ENCODE data around the gene TTC19.
"Not testable (repeated sequence)": the region's sequence is repeated elsewhere in the genome, so short reads cannot be mapped to it uniquely, and the experiment has no call there.

The TTC19 gene

DNA sequence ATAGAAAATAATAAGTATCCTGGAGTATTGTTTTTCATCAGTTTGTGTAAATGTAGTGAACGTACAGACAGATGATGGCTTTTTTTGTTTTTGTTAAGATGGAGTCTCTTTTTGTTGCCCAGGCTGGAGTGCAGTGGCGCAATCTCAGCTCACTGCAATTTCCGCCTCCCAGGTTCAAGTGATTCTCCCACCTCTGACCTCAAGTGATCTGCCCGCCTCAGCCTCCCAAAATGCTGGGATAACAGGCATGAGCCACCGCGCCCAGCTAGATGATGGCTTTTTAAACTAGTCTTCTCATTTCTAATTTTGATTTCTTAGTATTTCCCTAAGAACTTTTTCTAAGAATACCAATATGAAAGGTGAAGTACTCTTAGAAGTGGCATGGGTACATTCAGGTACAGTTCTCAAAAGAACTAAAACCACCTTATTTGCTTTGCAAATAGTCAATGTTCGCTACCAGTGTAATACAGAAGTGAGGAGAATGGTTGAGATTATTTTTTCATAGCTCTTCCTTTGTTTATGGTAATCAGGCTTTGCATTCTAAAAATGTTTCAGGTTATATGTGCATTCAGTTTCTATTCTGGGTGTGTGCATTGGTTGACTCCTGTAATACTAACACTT, 34.2 kb downstream of the TTC19 start:
- DNase-seq, result no peak

DNA sequence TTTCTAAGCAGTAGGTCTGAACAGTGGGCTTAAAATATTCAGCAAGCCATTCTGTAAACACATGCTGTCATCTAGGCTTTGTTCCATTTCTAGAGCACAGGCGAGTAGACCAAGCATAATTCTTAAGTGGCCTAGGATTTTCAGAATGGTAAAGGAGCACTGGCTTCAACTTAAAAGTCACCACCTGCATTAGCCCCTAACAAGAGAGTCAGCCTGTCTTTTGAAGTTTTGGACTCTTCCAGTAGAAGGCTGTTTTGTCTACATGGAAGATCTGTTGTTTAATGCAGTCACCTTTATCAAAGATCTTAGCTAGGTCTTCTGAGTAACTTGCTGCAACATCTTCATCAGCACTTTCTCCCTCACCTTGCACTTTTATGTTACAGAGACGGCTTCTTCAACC, 36.6 kb downstream of the TTC19 start:
- no peak for DNase-seq

DNA sequence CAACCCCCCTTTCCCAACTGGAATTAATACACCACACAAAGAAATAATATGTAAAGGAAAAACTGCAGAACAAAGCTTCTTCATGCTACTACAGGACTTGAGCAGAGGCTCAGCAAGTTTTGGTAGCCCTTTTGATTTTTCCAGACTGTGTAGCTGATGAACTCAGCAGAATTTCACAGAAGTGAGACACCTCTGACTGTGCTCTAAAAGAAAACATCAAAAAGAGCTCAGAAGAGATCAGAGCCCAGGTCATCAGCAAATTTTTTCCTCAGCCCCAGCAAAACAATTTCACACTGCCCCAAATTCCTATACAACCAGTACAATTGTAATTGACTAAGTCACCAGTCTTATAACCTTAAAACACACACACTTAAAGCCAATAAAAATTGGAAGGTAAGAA, 38.0 kb downstream of the TTC19 start:
- no peak for DNase-seq

DNA sequence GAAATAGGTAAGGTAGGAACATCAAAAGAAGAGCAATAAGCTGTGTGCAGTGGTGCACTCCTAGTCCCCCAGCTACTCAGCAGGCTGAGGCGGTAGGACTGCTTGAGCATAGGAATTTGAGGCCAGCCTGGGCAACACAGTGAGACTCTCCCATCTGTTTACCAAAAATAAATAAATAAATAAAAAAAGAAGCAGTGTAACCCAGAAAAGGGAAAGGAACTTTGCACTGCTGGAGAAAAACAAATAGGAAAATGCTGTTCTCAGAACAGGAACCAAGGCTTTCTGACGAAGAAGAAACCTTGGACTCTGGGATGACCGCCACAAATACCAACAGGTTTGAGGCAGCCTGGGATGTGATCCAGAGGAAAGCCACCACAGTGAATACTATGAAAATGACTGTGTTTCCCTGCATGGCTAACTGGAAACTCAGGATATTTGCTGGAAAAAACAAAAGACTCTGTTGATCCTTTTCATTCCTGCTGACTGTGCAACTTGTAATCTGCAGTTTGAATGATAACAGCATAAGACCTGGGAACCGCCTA, 41.2 kb downstream of the TTC19 start:
- no peak for DNase-seq

DNA sequence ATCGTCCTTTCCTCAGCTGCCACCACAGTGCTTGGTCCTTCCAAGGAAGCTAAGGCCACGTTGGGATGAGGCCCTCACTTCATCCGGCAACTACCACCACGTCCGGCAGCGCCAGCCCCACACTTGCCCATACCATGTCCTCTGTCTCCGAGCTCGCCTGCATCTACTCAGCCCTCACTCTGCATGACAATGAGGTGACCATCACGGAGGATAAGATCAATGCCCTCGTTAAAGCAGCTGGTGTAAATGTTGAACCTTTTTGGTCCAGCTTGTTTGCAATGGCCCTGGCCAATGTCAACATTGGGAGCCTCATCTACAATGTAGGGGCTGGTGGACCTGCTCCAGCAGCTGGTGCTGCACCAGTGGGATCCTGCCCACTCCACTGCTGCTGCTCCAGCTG, 44.9 kb downstream of the TTC19 start:
- DNase-seq, result no peak

DNA sequence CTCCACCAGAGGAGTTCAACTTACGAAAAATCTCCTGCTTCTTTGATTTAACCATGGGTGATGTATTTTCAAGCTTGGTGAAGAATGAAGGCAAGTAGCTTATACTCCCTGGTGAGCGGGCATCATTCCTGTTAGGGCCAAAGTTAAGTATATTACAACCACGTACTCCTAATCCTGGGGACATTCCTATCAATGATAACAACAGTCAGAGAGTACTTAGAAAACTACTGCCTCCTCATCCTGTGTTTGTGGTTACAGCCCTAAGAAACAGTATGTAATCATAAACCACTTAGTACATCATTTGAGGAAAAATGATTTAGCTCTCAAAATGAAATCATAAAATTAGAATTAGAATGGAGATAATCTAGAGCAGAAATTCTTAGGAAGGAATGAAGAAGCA, 47.3 kb downstream of the TTC19 start:
- DNase-seq, result no peak

DNA sequence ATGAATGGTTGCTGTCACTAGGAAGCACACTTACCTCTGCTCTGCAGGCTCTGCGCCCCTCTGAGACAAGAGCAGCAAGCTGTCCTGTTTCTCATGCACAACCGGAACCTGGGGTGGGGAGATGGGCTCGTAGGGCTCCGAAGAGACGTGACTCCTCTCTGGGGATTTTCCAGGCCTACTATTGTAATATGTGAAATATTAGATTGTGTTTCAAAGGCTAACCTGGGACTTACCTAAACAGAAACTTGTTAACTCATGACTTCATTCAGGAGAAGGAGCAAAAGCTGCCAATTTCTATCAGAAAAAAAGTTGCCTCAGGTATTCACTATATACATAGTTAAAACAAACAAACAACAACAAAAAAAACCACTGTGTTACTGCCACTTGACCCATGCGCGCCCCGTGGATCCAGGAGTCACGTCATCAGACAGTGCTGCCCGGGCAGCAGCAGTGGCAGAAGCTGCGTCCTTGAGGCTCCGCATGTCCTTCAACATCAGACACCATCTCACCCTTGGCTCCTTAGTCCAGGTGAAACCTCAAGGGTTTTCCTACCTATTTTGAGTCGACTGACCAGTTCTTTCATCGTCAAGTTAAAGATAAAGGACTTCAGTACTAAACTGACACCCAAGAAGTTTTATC, 49.3 kb downstream of the TTC19 start:
- DNase-seq, result no peak

DNA sequence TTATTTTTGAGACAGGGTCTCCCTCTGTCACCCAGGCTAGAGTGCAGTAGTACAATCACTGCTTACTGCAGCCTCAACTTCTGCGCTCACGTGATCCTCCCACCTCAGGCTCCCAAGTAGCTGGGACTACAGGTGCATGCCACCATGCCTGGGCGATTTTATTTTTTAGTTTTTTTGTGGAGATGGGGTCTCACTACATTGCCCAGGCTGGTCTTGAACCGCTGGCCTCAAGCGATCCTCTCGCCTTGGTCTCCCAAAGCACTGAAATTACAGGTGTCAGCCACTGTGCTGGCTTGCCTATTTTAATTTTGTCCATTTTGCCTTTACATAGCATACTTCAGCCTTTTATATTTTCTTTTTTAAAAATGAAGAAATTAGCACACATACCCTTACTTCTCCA, 51.2 kb downstream of the TTC19 start:
- DNase-seq, result no peak

DNA sequence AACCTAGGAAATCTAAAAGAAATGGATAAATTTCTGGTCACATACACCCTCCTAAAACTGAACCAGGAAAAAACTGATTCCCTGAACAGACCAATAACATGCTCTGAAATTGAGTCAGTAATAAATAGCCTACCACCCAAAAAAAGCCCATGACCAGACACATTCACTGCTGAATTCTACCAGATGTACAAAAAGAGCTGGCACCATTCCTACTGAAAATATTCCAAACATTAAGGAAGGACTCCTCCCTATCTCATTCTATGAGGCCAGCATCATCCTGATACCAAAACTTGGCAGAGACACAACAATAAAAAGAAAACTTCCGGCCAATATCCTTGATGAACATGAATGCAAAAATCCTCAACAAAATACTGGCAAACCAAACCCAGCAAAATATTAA, 52.9 kb downstream of the TTC19 start:
- no peak for DNase-seq

DNA sequence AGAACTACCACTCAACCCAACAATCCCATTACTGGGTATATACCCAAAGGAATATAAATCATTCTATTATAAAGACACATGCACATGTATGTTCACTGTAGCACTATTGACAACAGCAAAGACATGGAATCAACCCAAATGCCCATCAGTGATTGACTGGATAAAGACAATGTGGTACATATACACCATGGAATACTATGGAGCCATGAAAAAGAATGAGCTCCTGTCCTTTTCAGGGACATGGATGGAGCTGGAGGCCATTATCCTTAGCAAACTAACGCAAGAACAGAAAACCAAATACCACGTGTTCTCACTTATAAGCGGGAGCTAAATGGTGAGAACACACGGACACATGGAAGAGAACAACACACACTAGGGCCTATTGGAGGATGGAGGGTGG, 55.5 kb downstream of the TTC19 start:
- not testable (repeated sequence) for DNase-seq

DNA sequence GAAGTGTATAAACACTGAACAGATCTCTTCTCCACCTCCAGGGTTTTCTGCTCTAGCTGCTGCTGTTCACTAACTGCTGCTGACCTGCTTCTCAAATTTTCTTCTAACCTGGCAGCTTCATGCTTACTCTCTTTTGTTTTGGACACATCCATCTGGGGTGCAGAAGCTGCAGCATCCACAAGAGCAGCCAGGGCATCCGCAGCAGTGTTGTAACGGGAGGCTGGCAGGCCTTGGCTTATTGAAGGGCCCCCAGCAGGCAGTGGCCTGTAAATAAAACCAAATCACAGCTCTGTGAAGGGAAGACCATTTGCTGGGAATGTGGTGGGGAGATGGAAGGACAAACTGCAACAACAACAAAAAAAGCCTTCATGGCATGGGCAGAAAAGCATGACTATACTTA, 62.0 kb downstream of the TTC19 start:
- DNase-seq, result no peak

DNA sequence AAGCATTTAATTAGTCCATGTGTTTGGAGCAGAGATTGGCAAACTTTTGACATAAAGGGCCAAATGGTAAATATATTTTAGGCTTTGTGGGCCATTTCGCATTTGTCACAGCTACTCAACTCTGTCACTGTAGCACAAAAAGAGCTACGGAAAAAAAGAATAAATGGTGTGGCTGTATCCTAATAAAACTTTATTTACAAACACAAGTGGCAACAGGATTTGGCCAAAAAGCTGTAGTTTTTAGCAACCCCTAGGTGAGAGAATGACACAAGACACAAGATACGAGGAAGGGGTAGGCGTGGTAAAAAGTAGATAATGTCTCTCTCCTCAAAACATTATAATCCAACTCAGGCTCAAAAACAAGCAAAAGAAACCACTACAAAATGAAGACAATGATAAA, 66.5 kb downstream of the TTC19 start:
- no peak for DNase-seq

DNA sequence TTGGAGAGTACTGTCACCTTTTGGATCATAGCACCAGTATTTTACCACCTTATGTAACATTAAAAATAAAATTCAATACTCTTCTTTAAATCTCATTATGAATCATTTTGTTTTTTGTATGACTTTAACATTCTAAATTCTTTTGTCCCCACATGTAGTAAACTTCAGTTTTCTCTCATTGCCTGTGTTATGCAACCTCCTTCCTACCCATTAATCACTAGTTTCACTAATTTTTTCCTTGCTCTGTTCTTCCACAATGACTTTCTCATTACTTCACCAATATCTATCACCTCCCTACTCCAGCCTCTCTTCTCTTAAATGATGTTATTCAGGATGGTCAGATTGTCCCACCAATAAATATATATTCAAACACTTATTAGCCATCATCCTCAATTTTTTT, 68.7 kb downstream of the TTC19 start:
- DNase-seq, result no peak

DNA sequence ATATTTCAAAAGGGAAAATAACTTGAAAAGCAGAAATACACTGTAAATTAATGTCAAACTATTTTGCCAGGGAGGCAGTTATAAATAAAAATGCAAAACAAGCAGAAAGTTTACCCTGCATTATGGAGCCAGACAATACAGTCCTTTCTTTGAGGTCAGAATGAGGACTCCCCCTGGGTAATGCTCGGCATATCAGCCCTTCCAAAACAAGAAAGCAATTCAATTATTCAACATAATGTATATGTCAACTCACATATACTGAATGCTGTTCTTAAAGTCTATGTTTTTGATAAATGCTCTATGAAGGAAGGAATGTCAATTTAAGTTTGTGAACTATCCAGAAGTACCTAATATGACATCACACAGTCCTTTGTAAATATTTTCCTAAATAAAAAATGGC, 72.4 kb downstream of the TTC19 start:
- no peak for DNase-seq

DNA sequence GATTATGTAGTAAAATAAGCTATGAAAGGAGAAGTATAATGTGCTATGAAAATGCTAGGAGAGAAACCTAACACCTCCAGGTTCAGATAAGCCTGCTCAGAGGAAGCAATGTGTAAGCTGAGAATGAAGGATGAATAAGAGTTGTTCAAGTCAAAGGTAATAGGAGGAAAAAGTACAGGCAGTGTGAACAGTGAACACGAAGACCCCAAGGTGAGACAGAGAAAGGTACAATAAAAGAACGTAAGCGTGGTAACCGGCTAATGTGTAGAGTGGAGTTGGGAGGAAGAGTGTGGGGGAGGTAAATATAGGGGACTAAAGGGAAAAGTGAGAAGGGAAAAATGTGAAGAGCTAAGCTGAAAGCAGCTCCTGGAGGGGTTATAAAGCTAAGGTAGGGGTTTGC, 74.2 kb downstream of the TTC19 start:
- DNase-seq, result no peak

DNA sequence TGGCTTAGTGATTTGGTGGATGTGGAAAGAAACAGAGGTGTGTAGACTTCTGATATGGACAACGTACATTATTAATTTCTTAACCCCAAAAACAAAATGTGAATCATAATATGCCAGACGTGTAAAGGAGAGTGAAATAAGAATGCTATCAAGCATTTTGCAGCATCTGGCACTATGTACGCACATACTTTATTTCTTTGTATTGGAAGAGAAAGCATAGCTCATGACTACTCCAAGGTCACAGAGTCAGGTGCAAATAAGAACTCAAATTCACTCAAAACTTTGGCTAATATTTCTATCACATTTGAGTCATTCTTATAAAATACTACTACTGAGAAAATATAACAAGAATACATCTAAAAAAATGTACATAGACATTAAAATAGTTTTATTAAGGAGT, 74.8 kb downstream of the TTC19 start:
- DNase-seq, result no peak

DNA sequence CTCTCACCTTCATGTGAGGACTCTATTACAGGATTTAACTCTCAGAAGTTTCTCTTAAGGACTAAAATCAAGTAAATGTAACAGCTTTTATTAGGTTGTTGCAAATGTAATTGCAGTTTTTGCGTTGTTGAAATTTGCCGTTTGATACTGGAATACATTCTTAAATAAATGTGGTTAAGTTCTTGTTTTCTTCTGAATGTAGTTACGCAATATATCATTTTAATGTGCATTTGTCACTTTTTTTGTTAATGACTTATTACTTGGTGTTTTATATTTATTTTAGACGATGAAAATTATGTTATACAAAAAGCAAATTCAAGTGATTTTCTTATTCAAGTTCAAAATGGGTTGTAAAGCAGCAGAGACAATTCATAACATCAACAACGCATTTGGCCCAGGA, 76.3 kb downstream of the TTC19 start:
- no peak for DNase-seq

Data from stimulated activated naive CD4-positive, alpha-beta T cell (primary cell).